GM11168 (cell line): Measurements from ENCODE around the gene PNPLA6.
"Not testable (repeated sequence)": the region's sequence is repeated elsewhere in the genome, so short reads cannot be mapped to it uniquely, and the experiment has no call there.

Experiments used
- in situ Hi-C: fragments of 300-500 bp; cut with MboI; formaldehyde crosslinking; loops from one replicate; pipeline ENCODE4 v1.12.0; 2022; ENCODE audit warnings: low sequenced_read_pairs; ENCODE audit not compliant: unreplicated experiment

The PNPLA6 gene

DNA sequence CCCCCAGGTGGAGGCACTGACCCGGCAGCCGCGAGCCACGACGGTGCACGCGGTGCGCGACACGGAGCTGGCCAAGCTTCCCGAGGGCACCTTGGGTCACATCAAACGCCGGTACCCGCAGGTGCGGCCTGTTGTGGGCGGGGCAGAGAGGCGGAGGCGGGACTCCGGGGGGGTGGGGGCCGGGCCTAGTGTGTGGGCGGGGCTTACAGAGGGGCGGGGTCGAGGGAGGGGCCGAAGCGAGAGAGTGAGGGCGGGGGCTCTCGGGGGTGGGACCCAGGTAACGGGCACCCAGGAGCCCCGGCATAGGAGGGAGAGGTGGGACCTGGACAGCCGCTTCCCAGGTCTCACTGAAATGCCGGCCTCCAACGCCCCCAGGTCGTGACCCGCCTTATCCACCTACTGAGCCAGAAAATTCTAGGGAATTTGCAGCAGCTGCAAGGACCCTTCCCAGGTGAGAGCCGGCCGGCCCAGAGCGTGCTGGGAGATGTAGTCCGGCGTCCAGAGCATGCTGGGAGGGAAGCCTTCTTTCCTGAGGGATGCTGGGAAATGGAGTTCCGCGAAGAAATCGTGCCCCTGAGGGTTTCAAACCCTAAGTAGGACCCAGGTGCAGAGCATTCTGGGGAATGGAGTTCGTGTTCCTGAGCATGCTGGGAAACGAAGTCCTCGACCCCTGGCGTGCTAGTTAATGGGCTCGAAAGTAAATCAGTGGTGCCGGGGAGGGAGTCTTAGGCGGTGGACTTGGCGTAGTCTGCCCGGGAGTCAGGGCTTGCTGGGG is 15.7 kb downstream of the PNPLA6 start:
- in situ Hi-C loops = no loop called here

DNA sequence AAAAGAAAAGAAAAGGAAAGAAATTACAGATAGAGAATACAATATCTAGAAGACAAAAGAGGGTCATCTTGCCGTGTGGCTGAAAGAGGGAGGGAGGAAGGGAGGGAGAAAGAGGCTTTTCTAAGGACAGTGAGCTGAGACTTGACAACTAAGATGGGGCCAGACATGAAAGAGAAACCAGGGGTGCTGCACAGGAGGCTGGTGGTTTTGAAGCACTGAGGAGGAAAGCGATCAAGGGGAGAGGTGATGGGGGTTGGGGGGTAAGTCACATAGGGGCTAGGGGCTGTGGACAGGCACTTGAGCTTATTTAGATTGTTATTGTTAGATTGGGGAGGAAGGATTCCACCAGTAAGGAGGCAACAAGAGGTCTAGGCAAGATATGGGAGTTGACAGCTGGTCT is 17.3 kb downstream of the PNPLA6 start:
- in situ Hi-C loops = no loop called here

DNA sequence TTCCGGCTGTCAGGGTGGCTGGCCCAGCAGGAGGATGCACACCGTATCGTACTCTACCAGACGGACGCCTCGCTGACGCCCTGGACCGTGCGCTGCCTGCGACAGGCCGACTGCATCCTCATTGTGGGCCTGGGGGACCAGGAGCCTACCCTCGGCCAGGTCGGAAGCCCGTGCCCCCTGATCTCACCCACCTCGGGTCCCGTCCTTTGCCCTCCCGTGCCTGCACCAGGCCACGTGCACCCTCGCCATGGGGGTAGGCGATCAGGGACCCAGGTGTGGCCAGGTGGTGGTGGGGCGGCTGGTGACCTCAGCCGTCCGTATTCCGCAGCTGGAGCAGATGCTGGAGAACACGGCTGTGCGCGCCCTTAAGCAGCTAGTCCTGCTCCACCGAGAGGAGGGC is 19.0 kb downstream of the PNPLA6 start:
- in situ Hi-C loops = no loop called here

DNA sequence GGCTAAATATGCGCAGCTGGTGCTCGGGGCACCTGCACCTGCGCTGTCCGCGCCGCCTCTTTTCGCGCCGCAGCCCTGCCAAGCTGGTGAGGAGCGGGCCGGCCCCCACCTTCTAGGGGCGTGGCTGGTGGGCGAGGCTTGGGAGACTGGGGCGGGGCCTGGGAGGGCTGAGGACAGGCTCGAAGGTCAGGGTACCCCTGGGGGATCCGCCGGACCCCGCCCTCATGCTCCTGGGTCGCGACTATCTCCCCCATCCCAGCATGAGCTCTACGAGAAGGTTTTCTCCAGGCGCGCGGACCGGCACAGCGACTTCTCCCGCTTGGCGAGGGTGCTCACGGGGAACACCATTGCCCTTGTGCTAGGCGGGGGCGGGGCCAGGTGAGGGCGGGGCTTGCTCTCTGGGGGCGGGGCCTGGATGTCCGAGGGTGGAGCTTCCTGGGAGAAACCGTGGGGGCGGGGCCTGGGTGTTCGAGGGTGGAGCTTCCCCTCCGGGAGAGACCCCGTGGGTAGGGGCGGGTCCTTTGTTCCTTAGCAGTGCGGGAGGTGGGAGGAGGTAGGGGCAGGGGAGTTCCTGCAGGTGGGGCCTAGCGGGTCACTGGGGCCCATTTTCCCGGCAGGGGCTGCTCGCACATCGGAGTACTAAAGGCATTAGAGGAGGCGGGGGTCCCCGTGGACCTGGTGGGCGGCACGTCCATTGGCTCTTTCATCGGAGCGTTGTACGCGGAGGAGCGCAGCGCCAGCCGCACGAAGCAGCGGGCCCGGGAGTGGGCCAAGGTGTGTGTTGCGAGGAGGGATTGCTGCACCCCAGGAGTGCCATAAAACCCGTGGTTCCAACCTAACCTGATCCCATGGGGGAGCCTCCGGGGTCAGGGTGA is 19.7 kb downstream of the PNPLA6 start:
- in situ Hi-C loops = no loop called here

DNA sequence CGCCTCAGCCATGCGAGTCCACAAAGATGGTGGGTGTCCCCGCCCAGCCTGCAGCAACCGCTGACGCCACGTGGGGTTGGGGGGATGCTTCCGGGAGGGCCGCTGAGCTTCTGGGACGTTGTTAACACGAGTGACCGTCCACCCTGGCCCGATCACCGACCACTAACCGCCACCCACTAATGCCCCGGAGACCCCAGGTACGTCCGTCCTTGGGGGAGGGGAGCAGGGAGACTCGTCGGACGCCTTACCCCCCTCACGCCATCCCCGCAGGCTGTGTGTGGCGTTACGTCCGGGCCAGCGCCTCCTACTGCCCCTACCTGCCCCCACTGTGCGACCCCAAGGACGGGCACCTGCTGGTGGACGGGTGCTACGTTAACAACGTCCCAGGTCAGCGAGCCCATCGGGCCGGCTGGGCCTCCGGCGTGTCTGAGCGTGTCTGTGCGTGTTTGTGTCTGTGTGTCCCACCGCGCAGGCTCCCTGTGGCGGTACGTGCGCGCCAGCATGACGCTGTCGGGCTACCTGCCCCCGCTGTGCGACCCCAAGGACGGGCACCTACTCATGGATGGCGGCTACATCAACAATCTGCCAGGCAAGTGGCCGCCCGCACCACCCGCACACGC is 21.3 kb downstream of the PNPLA6 start:
- in situ Hi-C loops = no loop called here

DNA sequence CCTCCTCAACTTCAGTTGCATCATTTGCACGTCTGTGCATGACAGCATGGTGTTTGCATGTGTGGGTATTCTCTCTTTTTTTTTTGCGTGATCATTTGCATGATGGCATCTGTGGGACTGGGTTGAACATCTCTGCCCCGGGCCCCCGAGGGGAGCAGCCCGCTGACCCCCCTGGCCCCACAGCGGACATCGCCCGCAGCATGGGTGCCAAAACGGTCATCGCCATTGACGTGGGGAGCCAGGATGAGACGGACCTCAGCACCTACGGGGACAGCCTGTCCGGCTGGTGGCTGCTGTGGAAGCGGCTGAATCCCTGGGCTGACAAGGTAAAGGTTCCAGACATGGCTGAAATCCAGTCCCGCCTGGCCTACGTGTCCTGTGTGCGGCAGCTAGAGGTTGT is 23.1 kb downstream of the PNPLA6 start:
- in situ Hi-C loops = no loop called here

DNA sequence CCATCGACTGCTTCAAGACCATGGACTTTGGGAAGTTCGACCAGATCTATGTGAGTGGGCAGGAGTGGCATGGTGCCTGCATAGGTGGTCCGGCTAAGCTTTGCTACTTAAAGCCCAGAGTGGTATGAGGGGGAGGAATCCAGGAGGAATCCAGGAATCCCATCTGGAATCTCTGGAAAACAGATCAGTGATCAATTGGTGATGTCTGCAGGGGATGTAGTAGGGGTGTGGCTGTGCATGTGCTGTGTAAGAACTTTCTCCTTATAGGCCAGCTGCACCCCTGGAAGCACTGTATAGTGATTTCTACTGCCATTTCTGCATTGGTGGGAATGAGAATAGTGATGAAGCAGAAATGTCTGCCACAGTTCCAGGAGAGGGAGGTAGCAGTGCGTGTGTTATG is 23.6 kb downstream of the PNPLA6 start:
- in situ Hi-C loops = no loop called here

DNA sequence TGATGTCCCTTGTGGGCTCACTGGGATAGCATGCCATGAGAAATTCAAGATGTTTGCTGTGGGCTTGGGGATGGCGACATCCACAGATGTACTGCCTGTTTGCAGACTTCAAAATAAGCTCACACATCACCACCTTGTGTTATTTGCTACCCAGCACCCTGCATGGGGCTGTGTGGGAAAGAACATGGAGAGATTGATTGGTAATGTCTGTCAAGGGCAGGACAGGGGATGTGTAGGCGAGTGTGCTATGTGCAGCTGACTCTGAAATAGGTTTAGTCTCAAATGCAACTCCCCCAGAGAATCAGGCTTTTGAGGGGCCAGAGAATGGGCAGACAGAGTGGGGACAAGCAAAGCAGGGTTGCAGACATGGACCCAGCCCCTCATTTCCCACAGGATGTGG is 24.7 kb downstream of the PNPLA6 start:
- in situ Hi-C loops = no loop called here

DNA sequence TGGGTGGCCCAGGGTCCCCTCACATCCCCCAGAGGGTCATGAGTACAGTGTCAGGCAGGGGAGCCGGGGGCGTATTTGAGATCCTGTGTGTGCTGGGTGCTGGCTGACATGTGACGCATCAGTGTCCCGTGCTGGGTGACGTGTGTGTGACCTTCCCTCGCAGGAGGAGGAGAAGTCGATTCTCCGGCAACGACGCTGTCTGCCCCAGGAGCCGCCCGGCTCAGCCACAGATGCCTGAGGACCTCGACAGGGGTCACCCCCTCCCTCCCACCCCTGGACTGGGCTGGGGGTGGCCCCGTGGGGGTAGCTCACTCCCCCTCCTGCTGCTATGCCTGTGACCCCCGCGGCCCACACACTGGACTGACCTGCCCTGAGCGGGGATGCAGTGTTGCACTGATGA is 25.8 kb downstream of the PNPLA6 start:
- in situ Hi-C loops = no loop called here

DNA sequence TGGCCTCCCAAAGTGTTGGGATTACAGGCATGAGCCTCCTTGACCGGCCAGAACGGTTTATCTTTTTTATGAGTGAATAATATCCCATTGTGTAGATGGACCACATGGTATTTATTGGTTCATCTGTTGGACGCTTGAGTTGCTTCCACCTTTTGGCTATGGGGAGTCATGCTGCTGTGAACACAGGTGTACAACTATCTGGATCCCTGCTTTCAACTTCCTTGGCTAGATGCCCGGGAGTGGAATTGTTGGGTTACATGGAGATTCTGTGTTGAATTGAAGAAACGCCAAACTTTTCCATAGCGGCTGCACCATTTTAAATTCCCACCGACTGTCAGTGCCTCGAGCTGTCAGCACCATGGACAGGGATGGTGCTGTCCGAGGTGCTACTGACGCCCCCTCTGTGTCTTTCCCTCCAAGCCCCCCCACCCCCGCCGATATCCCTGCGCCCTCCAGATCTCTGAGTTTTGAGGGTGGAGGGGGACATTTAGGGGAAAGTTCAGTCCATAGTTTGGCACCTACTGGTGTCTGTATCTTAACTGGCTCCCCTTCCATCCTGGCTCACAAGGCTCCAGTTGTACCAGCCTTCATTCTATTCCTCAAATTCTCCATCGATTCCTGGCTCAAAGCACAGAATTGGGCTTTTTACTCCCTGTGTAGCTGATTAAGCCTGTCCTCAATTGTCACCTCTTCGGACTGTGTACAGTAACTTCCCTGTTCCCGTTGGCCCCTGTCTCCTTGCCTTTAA is 27.3 kb downstream of the PNPLA6 start:
- in situ Hi-C loops = no loop called here

DNA sequence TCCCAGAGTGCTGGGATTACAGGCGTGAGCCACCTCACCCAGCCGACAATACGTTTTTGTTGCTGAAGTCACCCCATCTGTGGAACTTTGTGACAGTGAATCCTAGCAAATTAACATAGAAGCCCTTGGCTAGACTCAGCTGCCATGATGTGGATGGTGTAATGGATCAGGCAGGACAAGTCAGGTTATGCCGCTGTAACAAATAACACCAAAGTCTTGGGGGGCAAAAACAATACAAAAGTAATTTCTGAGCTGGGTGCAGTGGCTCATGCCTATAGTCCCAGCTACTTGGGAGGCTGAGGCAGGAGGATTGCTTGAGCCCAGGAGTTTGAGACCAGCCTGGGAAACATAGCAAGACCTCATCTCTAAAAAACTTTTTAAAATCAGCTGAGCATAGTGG is 29.3 kb downstream of the PNPLA6 start:
- in situ Hi-C loops = no loop called here

DNA sequence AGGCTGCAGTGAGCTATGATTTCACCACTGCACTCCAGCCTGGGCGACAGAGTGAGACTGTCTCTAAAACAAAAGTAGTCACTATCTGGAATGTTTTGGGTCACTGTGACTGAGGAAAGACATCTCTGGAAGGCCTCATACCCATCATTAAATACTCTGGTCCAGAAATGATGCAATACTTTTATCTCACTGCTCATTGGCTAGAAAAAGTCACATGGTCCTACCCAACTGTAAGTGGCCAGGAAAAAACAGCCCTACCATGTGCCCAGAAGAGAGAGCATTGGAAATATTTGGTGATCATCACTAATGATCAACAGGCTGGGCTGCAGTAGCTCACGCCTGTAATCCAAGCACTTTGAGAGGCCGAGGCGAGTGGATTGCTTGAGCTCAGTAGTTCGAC is 29.8 kb downstream of the PNPLA6 start:
- in situ Hi-C loops = no loop called here

DNA sequence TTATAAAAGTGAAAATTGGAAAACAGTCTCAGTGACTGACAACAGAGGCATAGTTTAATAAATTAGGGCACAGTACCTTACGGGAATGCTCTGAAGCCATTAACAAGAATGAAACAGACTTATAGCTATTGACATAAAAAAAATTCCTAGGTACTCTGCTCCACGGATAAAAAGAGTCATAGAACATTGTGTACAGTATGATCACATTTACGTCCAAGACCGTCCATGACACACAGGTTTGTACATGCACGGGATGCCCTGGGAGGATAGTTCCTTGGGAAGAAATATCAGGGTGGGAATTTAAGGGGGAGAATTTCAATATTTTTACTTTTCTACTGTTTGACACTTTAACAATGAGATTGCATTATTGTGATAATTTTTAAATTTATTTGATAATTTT is 35.2 kb downstream of the PNPLA6 start:
- in situ Hi-C loops = loop anchor here (5.0 kb wide), 1 partner anchor 227 kb away; no protein-coding TSS in a partner anchor

DNA sequence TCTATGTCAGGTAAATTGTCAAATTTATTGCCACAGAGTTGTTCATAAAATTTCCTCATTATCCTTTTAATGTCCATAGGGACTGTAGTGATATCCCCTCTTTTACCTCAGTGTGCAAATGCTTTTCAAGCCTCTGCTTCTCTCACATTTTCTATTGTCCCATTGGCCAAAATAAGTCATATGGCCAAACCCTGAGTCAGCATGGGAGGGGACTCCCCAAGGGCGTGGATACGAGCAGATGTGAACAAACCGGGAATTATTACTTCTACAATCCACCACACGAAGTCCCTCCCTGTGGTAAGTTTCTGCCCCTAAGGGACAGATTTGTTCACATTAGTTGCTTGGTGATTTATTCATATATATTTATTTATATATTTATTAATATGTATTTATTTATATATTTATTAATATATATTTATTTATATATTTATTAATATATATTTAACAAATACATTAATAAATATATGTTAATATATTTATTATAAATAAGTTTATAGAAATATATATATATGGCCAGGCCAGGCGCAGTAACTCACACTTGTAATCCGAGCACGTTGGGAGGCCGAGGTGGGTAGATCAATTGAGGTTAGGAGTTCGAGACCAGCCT is 40.0 kb downstream of the PNPLA6 start:
- in situ Hi-C loops = no loop called here

DNA sequence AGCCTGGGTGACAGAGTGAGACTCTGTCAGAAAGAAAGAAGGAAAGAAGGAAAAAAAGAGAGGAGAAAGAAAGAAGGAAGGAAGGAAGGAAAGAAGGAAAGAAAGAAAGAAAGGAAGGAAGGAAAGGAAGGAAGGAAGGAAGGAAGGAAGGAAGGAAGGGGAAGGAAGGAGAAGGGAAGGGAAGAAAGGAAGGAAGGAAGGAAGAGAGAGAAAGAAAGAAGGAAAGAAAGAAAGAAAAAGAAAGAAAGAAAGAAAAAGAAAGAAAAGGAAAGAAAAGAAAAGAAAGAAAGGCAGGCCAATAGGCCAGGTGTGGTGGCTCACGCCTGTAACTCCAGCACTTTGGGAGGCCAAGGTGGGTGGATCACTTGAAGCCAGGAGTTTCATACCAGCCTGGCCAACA is 41.9 kb downstream of the PNPLA6 start:
- in situ Hi-C loops = not testable (repeated sequence)

DNA sequence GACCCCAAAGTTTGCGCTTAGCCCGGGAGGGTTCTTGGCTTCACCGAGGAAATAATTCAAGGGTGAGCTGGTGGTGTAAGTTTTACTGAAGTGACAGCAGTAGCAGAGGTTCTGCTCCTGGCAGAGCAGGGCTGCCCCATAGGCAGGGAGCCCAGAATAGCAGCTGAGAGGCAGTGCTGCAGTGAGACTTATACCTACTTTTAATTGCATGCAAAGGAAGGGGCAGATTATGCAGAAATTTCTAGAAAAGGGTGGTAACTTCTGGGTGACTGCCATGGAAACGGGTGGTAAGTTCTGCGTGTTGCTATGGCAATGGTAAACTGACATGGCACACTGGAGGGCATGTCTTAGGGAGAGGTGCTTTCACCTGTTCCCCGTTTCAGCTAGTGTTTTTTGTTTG is 42.6 kb downstream of the PNPLA6 start:
- in situ Hi-C loops = no loop called here

DNA sequence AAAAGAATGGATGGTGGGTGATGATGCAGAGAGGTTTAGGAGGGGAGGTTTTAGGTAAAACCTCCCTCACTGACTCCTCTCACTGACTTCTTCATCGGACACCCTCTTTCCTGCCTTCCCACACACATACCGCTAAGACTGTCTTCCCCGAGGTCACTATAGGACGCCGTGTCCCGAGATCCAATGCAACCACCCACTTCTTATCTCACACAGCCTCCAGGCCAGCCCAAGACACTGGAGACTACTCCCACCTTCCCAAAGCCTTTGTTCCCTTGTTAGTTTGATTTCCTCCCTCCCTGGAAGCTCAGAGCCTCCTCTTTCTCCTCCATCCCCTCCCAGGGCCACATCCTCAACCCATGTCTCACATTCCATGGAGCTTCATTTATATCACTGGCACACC is 43.7 kb downstream of the PNPLA6 start:
- in situ Hi-C loops = no loop called here

DNA sequence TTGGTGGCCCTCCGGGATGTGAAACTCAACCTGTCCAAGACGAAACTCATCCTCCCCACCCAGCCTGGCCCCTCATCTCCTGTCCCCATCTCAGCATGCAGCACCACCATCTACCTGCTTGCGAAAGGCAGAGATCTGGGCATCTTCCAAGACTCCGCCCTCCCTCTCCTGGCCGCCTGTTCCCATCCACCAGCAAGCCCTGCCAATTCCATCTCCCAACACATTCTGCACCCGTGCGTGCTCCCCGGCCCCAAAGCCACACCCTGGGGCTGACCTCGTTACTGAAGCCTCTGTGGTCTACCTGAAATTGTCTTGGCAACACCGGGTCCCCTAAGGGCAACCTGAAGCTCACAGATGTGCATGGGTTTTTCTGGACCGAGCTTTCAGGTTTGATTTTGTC is 46.9 kb downstream of the PNPLA6 start:
- in situ Hi-C loops = no loop called here

DNA sequence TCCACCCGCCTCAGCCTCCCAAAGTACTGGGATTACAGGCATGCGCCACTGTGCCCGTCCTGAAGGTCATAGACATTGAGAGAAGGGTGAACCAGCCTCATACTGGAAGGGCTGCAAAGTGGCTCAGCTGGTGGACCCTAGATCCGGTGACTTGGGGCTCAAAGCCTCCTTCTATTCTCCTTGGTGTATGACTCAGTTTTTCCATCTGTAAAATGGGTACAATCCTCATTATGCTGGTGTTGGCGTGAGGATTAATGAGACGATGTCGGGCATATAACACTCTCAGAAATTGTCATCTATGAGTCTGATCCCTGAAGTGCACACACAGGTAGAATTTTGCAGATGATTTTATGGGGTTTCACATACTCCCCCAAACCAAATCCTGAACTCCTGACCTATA is 54.3 kb downstream of the PNPLA6 start:
- in situ Hi-C loops = no loop called here

DNA sequence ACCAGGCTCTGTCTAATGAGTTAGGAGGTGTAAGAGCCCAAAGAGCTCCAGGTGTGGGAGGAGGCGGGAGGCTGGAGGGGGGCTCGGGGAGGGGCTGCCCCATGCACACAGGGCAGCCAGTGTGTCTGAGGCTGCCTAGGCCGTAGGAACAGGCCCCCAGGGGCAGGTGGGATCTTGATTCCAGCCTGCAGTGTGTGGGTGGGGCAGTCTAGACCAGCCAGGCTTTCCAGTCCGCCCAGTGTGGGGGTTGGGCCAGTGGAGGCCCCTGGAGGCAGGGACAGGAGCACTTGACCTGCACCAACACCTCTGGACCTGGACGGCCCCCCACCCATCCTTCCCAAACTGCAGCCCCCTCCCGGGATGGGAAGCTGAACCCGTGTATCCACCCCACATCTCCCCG is 54.7 kb downstream of the PNPLA6 start:
- in situ Hi-C loops = no loop called here
